GM12878 (cell line): ENCODE data around the gene DMD. TPM values are rescaled to one million over a fixed set of nuclear protein-coding genes. Genes with fewer than 3 reads are reported as not detected.

ENCODE experiments used
- ATAC-seq: fragments of 200-7000 bp; cut with Tn5 transposase; 3 replicates; pipeline ENCODE4 v1.9.1; 2020; ENCODE audit warnings: mild to moderate bottlenecking, moderate library complexity
- BruUV-seq: library from RNA; stranded (reverse); fragments of 400-500 nt; replicated peaks from 2 replicates; lab custom pipeline; 2021; lab: Mats Ljungman, UMichigan
- CTCF ChIA-PET: fragments of 300-600 bp; sonication (Branson Sonifier 250); formaldehyde crosslinking; extraction: SDS; loops from one replicate; lab custom pipeline; 2021; ENCODE audit warnings: inconsistent platforms; lab: Yijun Ruan, JAX
- POLR2A ChIA-PET: fragments of 350-600 bp; formaldehyde crosslinking; extraction: SDS; loops from one replicate; lab custom pipeline; 2021; ENCODE audit warnings: inconsistent platforms; lab: Charles Lee
- RAD21 ChIA-PET: fragments of 300-600 bp; sonication (Branson Sonifier 250); formaldehyde crosslinking; loops from one replicate; lab custom pipeline; 2023; ENCODE audit warnings: antibody characterized with exemption; ENCODE audit not compliant: unreplicated experiment; lab: Charles Lee
- SMC1A ChIA-PET: fragments of 300-600 bp; sonication (Branson Sonifier 250); formaldehyde crosslinking; loops from one replicate; lab custom pipeline; 2023; ENCODE audit not compliant: unreplicated experiment, uncharacterized antibody; lab: Charles Lee
- DNase-seq: peaks from one replicate; pipeline ENCODE4 v3.0.0-alpha.2; 2011; ENCODE audit warnings: low read depth, low spot score
- FAIRE-seq: peaks from 3 replicates; lab custom pipeline; 2011; peaks lifted over from hg19 to GRCh38; lab: Jason Lieb, UNC
- H2AFZ ChIP-seq: 2 replicates; pipeline ENCODE4 v1.6.0; 2011; ENCODE audit warnings: low read depth, low read length, control low read depth; ENCODE audit not compliant: control insufficient read depth
- H3K27ac ChIP-seq: 2 replicates; pipeline ENCODE4 v1.5.1; 2011; ENCODE audit warnings: control low read depth; ENCODE audit not compliant: control insufficient read depth, insufficient read depth
- H3K27me3 ChIP-seq, 2 experiments: replicated peaks in 1 of 2; 2 replicates each; pipeline versions ENCODE4 v1.6.0 to v1.6.1; 2011; ENCODE audit warnings: low read length in 1 of 2; ENCODE audit not compliant: control insufficient read depth in 2 of 2, insufficient read depth in 2 of 2
- H3K36me3 ChIP-seq, 2 experiments: 2 replicates each; pipeline ENCODE4 v1.5.1; 2011; ENCODE audit warnings: low read length in 1 of 2; ENCODE audit not compliant: control insufficient read depth in 2 of 2, insufficient read depth in 2 of 2
- H3K4me1 ChIP-seq: 2 replicates; pipeline ENCODE4 v1.6.1; 2011; ENCODE audit warnings: mild to moderate bottlenecking, low read length, moderate library complexity, mixed read lengths; ENCODE audit not compliant: control insufficient read depth, insufficient read depth
- H3K4me2 ChIP-seq: 2 replicates; pipeline ENCODE4 v1.6.0; 2011; ENCODE audit warnings: control low read depth; ENCODE audit not compliant: control insufficient read depth, insufficient read depth
- H3K4me3 ChIP-seq: fragments of 200-600 bp; sonication (generic); 2 replicates; pipeline ENCODE4 v1.5.1; 2016
- H3K79me2 ChIP-seq: 2 replicates; pipeline ENCODE4 v1.6.0; 2011; ENCODE audit warnings: low read length; ENCODE audit not compliant: control insufficient read depth, insufficient read depth
- H3K9ac ChIP-seq: 2 replicates; pipeline ENCODE4 v1.8.0; 2011; ENCODE audit warnings: low read length, control low read depth, mixed read lengths; ENCODE audit not compliant: control insufficient read depth, insufficient read depth
- H3K9me3 ChIP-seq: replicated peaks from 3 replicates; pipeline ENCODE4 v1.5.1; 2011; ENCODE audit warnings: mild to moderate bottlenecking, low read length; ENCODE audit not compliant: control insufficient read depth, insufficient read depth
- H4K20me1 ChIP-seq: 2 replicates; pipeline ENCODE4 v1.6.0; 2011; ENCODE audit not compliant: control insufficient read depth, insufficient read depth
- CBX5 ChIP-seq: sonication (generic); IDR thresholded peaks from 2 replicates; pipeline ENCODE4 v1.6.1; 2016; ENCODE audit warnings: low read depth, moderate library complexity, mild to moderate bottlenecking, inconsistent platforms
- DPF2 ChIP-seq: fragments of 450-650 bp; IDR thresholded peaks from 2 replicates; pipeline ENCODE4 v1.6.1; 2017; ENCODE audit warnings: mild to moderate bottlenecking
- HCFC1 ChIP-seq: fragments of 150-350 bp; IDR thresholded peaks from 2 replicates; pipeline ENCODE4 v1.6.1; 2014; ENCODE audit warnings: low read length
- IRF4 ChIP-seq: IDR thresholded peaks from 2 replicates; pipeline ENCODE4 v1.6.1; 2011; ENCODE audit warnings: low read depth, low read length
- IRF5 ChIP-seq: fragments of 450-650 bp; IDR thresholded peaks from 2 replicates; pipeline ENCODE4 v1.6.1; 2017; ENCODE audit warnings: borderline replicate concordance
- NFYB ChIP-seq: IDR thresholded peaks from 2 replicates; pipeline ENCODE4 v1.6.1; 2011; ENCODE audit warnings: low read depth, mild to moderate bottlenecking, low read length, improper control_type of control experiment, moderate library complexity; ENCODE audit not compliant: insufficient read depth
- PBX3 ChIP-seq: IDR thresholded peaks from 2 replicates; pipeline ENCODE4 v1.6.1; 2011; ENCODE audit warnings: mild to moderate bottlenecking, low read depth, low read length, moderate library complexity; ENCODE audit not compliant: insufficient replicate concordance
- PRDM15 ChIP-seq: fragments of 450-650 bp; formaldehyde crosslinking; IDR thresholded peaks from 2 replicates; pipeline ENCODE4 v1.4.0; 2020; ENCODE audit warnings: mild to moderate bottlenecking, moderate library complexity
- ZBTB33 ChIP-seq: fragments of 450-650 bp; IDR thresholded peaks from 2 replicates; pipeline ENCODE4 v1.6.1; 2017; ENCODE audit warnings: mild to moderate bottlenecking
- ZNF207 ChIP-seq: fragments of 450-650 bp; IDR thresholded peaks from 2 replicates; pipeline ENCODE4 v1.6.1; 2014; ENCODE audit warnings: antibody characterized with exemption, mild to moderate bottlenecking, borderline replicate concordance
- ZSCAN29 ChIP-seq: fragments of 450-650 bp; IDR thresholded peaks from 2 replicates; pipeline ENCODE4 v1.6.1; 2017; ENCODE audit warnings: mild to moderate bottlenecking, moderate library complexity
- WGBS: methylation state at CpG from one replicate; pipeline ENCODE4 v1.1.6; 2016; ENCODE audit warnings: low lambda C conversion rate; ENCODE audit not compliant: insufficient replicate concordance, insufficient coverage; ENCODE audit errors: missing lambda C conversion rate; 5-methylcytosine and 5-hydroxymethylcytosine counted together
- in situ Hi-C: fragments of 300-500 bp; cut with MboI; formaldehyde crosslinking; loops from 9 replicates; pipeline ENCODE4 v1.14.3; 2018; ENCODE audit warnings: mixed read lengths
- intact Hi-C: fragments of 100-400 bp; cut with micrococcal nuclease; formaldehyde crosslinking; loops from one replicate; pipeline ENCODE4 v1.14.2; 2022; ENCODE audit not compliant: unreplicated experiment
- polyA plus RNA-seq, 11 experiments: library from polyadenylated mRNA; depleted of rRNA in 4 of 11; unstranded in 6 of 11; stranded (reverse) in 5 of 11; fragments of >200 nt; fragmentation: Nextera tagmentation in 4 of 11; fragmentation: Illumina TruSeq in 1 of 11; extraction: Ambion mirVana in 4 of 11; extraction: Trizol in 1 of 11; gene quantifications; 1 replicate in 1 of 11; 2 replicates in 10 of 11; pipeline versions ENCODE4 v1.2.1 to v1.2.3, GENCODE V29; 2011 to 2016; ENCODE audit warnings: inconsistent platforms in 2 of 11, missing spikeins in 2 of 11, low read depth in 1 of 11
- total RNA-seq, 4 experiments: library from RNA; depleted of rRNA in 3 of 4; stranded (reverse); fragments of >200 nt in 3 of 4; fragmentation: Illumina TruSeq in 1 of 4; extraction: Trizol in 1 of 4; gene quantifications; 2 replicates each; pipeline versions ENCODE4 v1.2.1 to v1.2.3, GENCODE V29; 2013 to 2021

Gene DMD
- total and polyA plus RNA-seq, 10 of the 15 experiments (the other 5 are each of a cell fraction or from before 2014, with no cell fraction given): 1.4 to 24.3 (median 4.3) TPM

- no peaks in the 10 kb centered on the region for H3K27me3 ChIP-seq
- in situ Hi-C loops: no loop called here
- ChIA-PET SMC1A (no interaction called here), RAD21 (interaction anchor here (0.6 kb wide), 1 partner anchor 14 kb away, joined by 4 read pairs; no protein-coding TSS in a partner anchor), CTCF (no interaction called here)
- intact Hi-C loops: no loop called here
- no peak overlapping the region for H3K27ac ChIP-seq
- H3K4me3 ChIP-seq: no peak overlapping the region
- H3K79me2 ChIP-seq: no peaks in the 10 kb centered on the region
- 63% methylated on average over 4 of the region's 4 CpGs for WGBS
- ATAC-seq: no peak
- no peak overlapping the region for H2AFZ ChIP-seq
- TF ChIP-seq PRDM15 (CRISPR knock-in tag) (no peak), ZSCAN29 (no peak), PBX3 (no peak), IRF5 (no peak), ZNF207 (no peak), NFYB (no peak), ZBTB33 (no peak), CBX5 (no peak), IRF4 (no peak), HCFC1 (no peak), DPF2 (no peak)
- TF ChIP-seq, all 136 proteins: peak for 0
- no peaks in the 10 kb centered on the region for H4K20me1 ChIP-seq
- no peaks in the 10 kb centered on the region for H3K36me3 ChIP-seq
- no TSS peak for BruUV-seq
- no peaks in the 10 kb centered on the region for H3K4me1 ChIP-seq
- H3K9ac ChIP-seq: no peak overlapping the region
- no peak overlapping the region for H3K4me2 ChIP-seq
- DNase-seq (no peak), FAIRE-seq (no peak)
- POLR2A ChIA-PET: no interaction called here
- H3K9me3 ChIP-seq: no peaks in the 10 kb centered on the region
Observed at GRCh38 chrX:31508338-31508737, 1703.0 kb downstream of the DMD start.
